Measurements from ENCODE around the gene GLP1R. TPM values are rescaled to one million over a fixed set of nuclear protein-coding genes. Genes with fewer than 3 reads are reported as not detected.

Gene GLP1R
- total RNA-seq, 1 experiment from 2014 or later, result not detected

DNA sequence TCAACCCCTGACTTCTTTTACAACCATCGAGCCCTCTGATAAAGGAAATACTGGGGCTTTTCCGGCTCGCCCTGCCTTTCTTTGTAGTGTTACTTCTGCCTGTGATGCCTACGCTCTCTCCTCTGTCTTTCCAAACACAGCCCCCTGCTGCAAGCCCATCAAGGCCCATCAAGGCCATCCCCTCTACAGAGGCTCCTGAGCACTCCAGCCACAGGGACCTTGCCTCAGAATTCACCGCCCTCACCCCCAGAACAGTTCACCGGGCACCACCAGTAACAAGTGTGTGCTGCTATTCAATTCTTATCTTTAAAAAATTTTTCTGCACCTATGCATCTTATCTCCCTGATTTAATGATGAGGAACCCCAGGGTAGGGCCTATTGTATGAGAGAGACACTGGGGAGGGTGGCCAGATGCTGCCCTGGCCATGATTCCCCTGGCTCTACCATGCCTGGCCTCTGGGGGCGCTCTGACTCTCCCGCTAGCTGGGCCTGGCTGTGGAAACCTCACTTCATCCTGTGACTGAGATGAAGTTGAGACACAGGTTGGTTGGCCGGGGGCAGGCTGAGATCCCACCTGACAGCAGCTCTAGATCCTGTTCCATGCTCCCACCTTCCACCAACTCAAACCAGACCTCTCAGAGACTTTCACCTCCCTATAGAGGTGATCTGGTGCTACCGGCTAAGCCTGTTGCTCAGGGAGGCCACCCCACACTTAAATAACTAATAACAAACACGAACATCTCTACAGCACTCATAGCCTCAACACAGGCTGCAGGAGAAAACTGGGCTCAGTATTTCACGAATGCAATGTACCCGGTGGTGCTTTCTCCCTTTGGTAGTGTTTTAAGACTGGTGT, 19.2 kb upstream of the GLP1R start:
- BruUV-seq (replicated peaks), result no TSS peak
- TF ChIP-seq, protein P1, sequence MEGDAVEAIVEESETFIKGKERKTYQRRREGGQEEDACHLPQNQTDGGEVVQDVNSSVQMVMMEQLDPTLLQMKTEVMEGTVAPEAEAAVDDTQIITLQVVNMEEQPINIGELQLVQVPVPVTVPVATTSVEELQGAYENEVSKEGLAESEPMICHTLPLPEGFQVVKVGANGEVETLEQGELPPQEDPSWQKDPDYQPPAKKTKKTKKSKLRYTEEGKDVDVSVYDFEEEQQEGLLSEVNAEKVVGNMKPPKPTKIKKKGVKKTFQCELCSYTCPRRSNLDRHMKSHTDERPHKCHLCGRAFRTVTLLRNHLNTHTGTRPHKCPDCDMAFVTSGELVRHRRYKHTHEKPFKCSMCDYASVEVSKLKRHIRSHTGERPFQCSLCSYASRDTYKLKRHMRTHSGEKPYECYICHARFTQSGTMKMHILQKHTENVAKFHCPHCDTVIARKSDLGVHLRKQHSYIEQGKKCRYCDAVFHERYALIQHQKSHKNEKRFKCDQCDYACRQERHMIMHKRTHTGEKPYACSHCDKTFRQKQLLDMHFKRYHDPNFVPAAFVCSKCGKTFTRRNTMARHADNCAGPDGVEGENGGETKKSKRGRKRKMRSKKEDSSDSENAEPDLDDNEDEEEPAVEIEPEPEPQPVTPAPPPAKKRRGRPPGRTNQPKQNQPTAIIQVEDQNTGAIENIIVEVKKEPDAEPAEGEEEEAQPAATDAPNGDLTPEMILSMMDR (conservative IDR thresholded peaks at IDR 0.05; ENCODE audit: low read depth, low read length), result peak; percentile 87
- no peak for TF ChIP-seq EZH2phosphoT487 (IDR thresholded peaks at IDR 0.05; ENCODE audit: borderline replicate concordance, low read length)
- CTCF ChIA-PET, result interaction anchor here (0.6 kb wide), 1 partner anchor 21 kb away, joined by 3 read pairs; no protein-coding TSS in a partner anchor

DNA sequence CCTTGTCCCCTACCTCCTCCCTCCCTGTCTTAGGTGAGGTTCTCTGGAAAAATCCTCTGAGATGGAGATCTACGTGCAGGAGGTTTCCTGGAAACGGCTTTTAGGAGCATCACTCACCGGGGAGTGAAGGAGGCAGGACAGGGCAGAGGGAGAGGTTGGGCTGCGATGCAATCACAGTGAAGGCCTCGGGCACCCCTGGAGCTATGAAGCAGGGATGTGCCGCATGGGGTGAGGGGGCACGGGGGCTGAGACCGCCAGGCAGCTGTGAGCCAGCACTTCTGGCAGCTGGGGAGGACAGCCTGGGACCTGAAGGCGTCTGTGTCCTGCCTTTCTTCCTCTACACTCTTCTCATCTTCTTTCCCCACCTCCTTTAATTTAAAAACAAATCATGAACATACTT, 12.9 kb upstream of the GLP1R start:
- intact Hi-C loops (cut with micrococcal nuclease), result no loop called here

More for the DNA sequence above, 19.2 kb upstream of the GLP1R start:
- Histone ChIP-seq H3K36me3 (ENCODE audit: low read depth, low read length) (no peaks in the 10 kb centered on the region), H3F3A (ENCODE audit: low read length, unreplicated experiment) (no peaks in the 10 kb centered on the region), H3K79me2 (ENCODE audit: low read length) (no peaks in the 10 kb centered on the region), H3K9ac (ENCODE audit: low read length) (no peak overlapping the region), H3K4me3 (ENCODE audit: low read length) (no peak overlapping the region), H3K9me2 (replicated peaks; ENCODE audit: low read length) (no peaks in the 10 kb centered on the region), H3K9me3 (ENCODE audit: low read length) (no peaks in the 10 kb centered on the region), H3K4me1 (ENCODE audit: insufficient read depth, low read length) (no peaks in the 10 kb centered on the region), H3K27ac (ENCODE audit: low read length) (no peak overlapping the region), H4K20me1 (ENCODE audit: low read length) (no peaks in the 10 kb centered on the region), H3K4me2 (ENCODE audit: low read length) (no peak overlapping the region), H3K27me3 (ENCODE audit: low read length) (peaks cover 89% of the 10 kb centered on the region), H2AFZ (ENCODE audit: low read length) (no peak overlapping the region)
- peak; percentile 49 for DNase-seq
- ATAC-seq, result peak; percentile 83
- intact Hi-C loops (cut with micrococcal nuclease), result no loop called here
- POLR2A ChIA-PET (ENCODE audit: unreplicated experiment), result no interaction called here

DNA sequence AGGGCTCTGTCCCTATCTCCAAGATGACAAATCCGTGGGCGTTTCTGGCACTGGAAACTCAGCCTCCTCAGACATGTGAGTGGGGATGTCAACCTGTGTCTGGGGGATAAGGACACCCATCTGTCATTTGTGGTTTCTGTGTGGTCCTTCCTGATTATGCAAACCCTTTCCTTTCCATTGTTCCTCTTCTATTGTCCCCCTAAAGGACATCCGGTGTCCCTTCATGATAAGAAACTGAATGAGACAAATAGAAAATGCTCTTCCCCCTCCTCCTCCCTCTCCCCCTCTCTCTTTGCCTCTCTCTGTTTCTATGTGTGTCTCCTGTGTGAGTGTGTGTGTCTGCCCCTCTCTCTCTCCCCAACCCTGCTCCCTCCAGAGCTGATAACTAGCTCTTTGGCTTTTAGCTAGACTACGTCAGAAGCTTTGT, 11.5 kb upstream of the GLP1R start:
- POLR2A ChIA-PET (ENCODE audit: unreplicated experiment), result no interaction called here
- Histone ChIP-seq H3F3A (ENCODE audit: low read length, unreplicated experiment) (no peaks in the 10 kb centered on the region), H3K4me3 (ENCODE audit: low read length) (no peak overlapping the region), H2AFZ (ENCODE audit: low read length) (no peak overlapping the region), H3K79me2 (ENCODE audit: low read length) (no peaks in the 10 kb centered on the region), H3K9ac (ENCODE audit: low read length) (no peak overlapping the region), H3K9me2 (replicated peaks; ENCODE audit: low read length) (no peaks in the 10 kb centered on the region), H3K4me2 (ENCODE audit: low read length) (no peak overlapping the region), H3K36me3 (ENCODE audit: low read depth, low read length) (no peaks in the 10 kb centered on the region), H4K20me1 (ENCODE audit: low read length) (no peaks in the 10 kb centered on the region), H3K27me3 (ENCODE audit: low read length) (peaks cover 97% of the 10 kb centered on the region), H3K9me3 (ENCODE audit: low read length) (no peaks in the 10 kb centered on the region), H3K4me1 (ENCODE audit: insufficient read depth, low read length) (no peaks in the 10 kb centered on the region), H3K27ac (ENCODE audit: low read length) (no peak overlapping the region)
- no peak for DNase-seq
- ATAC-seq, result no peak
- no TSS peak for BruUV-seq (replicated peaks)
- intact Hi-C loops (cut with micrococcal nuclease), result no loop called here
- CTCF ChIA-PET, result no interaction called here
- TF ChIP-seq EZH2phosphoT487 (IDR thresholded peaks at IDR 0.05; ENCODE audit: borderline replicate concordance, low read length), result no peak
- TF ChIP-seq, protein P1 (conservative IDR thresholded peaks at IDR 0.05; ENCODE audit: low read depth, low read length), result no peak
- TF ChIP-seq EZH2 (IDR thresholded peaks at IDR 0.05; ENCODE audit: low read length, unreplicated experiment), result no peak

More for the DNA sequence above, 12.9 kb upstream of the GLP1R start:
- H3K27me3 ChIP-seq (ENCODE audit: low read length), result peaks cover 98% of the 10 kb centered on the region
- DNase-seq (no peak), ATAC-seq (no peak)
- CTCF ChIA-PET, result no interaction called here
- H3K27ac ChIP-seq (ENCODE audit: low read length), result no peak overlapping the region
- H3K4me3 ChIP-seq (ENCODE audit: low read length), result no peak overlapping the region
- no peak overlapping the region for H3K4me2 ChIP-seq (ENCODE audit: low read length)
- no TSS peak for BruUV-seq (replicated peaks)
- TF ChIP-seq EZH2phosphoT487 (IDR thresholded peaks at IDR 0.05; ENCODE audit: borderline replicate concordance, low read length) (no peak), EZH2 (IDR thresholded peaks at IDR 0.05; ENCODE audit: low read length, unreplicated experiment) (no peak)
- TF ChIP-seq, protein P1 (conservative IDR thresholded peaks at IDR 0.05; ENCODE audit: low read depth, low read length), result no peak
- no peaks in the 10 kb centered on the region for H3K9me2 ChIP-seq (replicated peaks; ENCODE audit: low read length)
- H3F3A ChIP-seq (ENCODE audit: low read length, unreplicated experiment), result no peaks in the 10 kb centered on the region
- no peaks in the 10 kb centered on the region for H3K36me3 ChIP-seq (ENCODE audit: low read depth, low read length)
- H3K9ac ChIP-seq (ENCODE audit: low read length), result no peak overlapping the region
- H2AFZ ChIP-seq (ENCODE audit: low read length), result no peak overlapping the region
- H4K20me1 ChIP-seq (ENCODE audit: low read length), result no peaks in the 10 kb centered on the region
- POLR2A ChIA-PET (ENCODE audit: unreplicated experiment), result no interaction called here
- no peaks in the 10 kb centered on the region for H3K9me3 ChIP-seq (ENCODE audit: low read length)
- H3K4me1 ChIP-seq (ENCODE audit: insufficient read depth, low read length), result no peaks in the 10 kb centered on the region
- no peaks in the 10 kb centered on the region for H3K79me2 ChIP-seq (ENCODE audit: low read length)
